ENCODE results near the gene NDC1.

Gene NDC1

DNA sequence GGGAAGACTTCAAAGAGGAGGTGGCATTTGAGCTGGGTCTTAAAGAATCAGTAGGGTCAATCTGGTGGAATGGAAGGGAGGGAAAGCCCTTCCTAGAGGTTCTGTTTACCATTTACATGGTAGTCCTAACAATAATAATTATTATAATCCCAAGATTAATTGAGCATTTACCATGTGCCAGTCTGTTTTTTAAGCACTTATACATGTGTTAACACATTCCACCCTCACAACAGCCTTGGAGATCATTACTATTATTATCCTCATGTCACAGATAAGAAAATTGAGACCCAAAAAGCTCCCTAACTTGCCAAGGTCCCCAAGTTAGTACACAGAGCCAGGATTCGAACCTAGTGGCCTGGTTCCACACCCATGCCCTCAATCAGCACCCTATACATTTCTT, 109.9 kb downstream of the NDC1 start:
- peaks cover 39% of the 10 kb centered on the region for H3K4me1 Mint-ChIP-seq
- no peak for DNase-seq

DNA sequence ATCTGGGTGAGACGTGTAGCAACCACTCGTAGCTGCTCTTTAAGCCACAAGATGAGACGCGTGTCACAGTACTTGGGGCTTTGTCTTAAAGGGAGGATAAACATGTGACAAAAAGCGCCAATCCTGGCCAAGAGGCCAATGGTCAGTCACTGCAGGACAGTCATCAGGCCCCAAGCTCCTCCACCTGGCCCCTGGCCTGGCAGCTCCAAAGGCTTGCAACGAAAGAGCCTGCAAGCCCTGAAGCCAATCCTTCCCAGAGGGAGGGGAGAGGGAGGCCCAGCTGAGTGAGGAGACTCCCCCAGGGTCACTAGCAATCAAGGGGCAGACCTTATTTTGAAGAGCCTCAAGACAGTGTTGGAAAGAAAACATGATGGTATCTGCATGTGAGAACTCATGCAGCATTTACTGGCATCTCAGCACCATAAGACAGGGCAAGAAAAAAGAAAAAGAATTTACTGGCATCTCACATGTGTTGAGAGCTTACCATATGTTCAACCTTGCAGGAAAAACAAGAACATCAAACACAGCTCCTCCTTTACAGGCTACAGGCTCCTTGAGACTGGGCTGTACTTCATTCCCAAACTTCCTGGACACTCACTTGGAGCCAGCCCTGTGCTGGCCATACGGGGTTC, 110.5 kb downstream of the NDC1 start:
- Mint-ChIP-seq H3K27ac (no peak overlapping the region), H3K36me3 (ENCODE audit: low read depth) (no peaks in the 10 kb centered on the region), H3K9me3 (no peaks in the 10 kb centered on the region), H3K4me1 (peaks cover 33% of the 10 kb centered on the region), H3K4me3 (no peak overlapping the region), H3K27me3 (ENCODE audit: low read depth, poor library complexity) (peaks cover 28% of the 10 kb centered on the region)
- no peak for DNase-seq
- TF ChIP-seq, protein P1, sequence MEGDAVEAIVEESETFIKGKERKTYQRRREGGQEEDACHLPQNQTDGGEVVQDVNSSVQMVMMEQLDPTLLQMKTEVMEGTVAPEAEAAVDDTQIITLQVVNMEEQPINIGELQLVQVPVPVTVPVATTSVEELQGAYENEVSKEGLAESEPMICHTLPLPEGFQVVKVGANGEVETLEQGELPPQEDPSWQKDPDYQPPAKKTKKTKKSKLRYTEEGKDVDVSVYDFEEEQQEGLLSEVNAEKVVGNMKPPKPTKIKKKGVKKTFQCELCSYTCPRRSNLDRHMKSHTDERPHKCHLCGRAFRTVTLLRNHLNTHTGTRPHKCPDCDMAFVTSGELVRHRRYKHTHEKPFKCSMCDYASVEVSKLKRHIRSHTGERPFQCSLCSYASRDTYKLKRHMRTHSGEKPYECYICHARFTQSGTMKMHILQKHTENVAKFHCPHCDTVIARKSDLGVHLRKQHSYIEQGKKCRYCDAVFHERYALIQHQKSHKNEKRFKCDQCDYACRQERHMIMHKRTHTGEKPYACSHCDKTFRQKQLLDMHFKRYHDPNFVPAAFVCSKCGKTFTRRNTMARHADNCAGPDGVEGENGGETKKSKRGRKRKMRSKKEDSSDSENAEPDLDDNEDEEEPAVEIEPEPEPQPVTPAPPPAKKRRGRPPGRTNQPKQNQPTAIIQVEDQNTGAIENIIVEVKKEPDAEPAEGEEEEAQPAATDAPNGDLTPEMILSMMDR (IDR thresholded peaks at IDR 0.05) = no peak

More for the DNA sequence above, 109.9 kb downstream of the NDC1 start:
- TF ChIP-seq, protein P1 (IDR thresholded peaks at IDR 0.05) = no peak
- Mint-ChIP-seq H3K27me3 (ENCODE audit: low read depth, poor library complexity) (peaks cover 28% of the 10 kb centered on the region), H3K36me3 (ENCODE audit: low read depth) (no peaks in the 10 kb centered on the region), H3K9me3 (no peaks in the 10 kb centered on the region), H3K27ac (no peak overlapping the region), H3K4me3 (no peak overlapping the region)

DNA sequence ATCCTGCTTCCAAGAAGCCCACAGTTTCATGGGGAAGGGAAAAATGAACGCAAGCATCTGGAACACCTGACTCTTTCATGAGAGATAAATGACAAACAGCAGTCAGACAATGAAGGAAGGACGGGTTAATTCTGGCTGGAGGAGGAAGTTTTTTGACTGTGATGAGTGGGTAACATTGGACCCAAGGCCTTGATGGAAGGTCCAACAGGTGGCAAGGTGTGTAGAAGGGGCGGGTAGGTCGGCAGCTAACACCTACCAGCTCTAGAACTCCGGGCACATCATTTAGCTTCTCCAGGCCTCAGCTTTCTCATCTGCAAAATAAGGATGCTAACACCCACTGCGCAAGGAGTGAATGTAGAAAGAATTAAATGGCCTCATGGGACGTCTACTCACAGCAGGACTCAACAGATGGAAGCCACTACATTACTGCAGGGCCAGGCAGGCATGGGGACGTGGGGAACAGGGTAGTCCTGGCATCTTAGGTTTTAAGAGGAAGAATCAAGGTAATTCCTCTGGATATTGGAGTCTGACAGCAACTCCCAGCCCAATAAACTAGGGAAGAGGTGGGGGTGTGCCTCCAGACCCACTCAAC, 112.0 kb downstream of the NDC1 start:
- H3K9me3 Mint-ChIP-seq = no peaks in the 10 kb centered on the region
- H3K4me1 Mint-ChIP-seq = peaks cover 21% of the 10 kb centered on the region
- no peak for DNase-seq
- H3K27ac Mint-ChIP-seq = no peak overlapping the region
- TF ChIP-seq, protein P1 (IDR thresholded peaks at IDR 0.05) = no peak
- peaks cover 28% of the 10 kb centered on the region for H3K27me3 Mint-ChIP-seq (ENCODE audit: low read depth, poor library complexity)
- no peak overlapping the region for H3K4me3 Mint-ChIP-seq
- H3K36me3 Mint-ChIP-seq (ENCODE audit: low read depth) = no peaks in the 10 kb centered on the region

DNA sequence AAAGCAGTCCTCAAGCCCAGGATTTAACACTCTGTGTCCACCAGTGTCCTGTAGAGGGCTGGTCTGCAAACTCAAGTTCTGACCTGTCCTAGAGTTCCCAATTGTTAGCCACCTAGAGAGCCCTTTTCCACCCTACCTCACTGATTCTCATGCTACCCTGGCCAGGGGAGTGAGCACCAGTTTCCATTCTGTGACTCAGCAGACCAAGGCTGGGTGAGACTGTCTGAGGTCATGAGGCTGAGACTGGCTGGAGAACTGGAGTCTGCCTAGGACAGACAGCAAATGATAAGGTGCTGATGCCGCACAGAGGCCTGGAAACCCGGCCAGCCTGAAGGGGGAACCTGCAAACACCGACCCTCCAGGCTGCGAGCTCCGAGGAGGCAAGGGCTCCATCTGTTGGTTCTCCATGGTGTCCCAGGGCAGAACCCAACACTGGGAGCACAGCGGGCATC, 112.8 kb downstream of the NDC1 start:
- H3K4me1 Mint-ChIP-seq = peaks cover 15% of the 10 kb centered on the region
- H3K4me3 Mint-ChIP-seq = no peak overlapping the region
- H3K36me3 Mint-ChIP-seq (ENCODE audit: low read depth) = no peaks in the 10 kb centered on the region
- DNase-seq = peak; percentile 44
- no peaks in the 10 kb centered on the region for H3K9me3 Mint-ChIP-seq
- no peak overlapping the region for H3K27ac Mint-ChIP-seq
- TF ChIP-seq, protein P1 (IDR thresholded peaks at IDR 0.05) = peak; percentile 38
- H3K27me3 Mint-ChIP-seq (ENCODE audit: low read depth, poor library complexity) = peaks cover 23% of the 10 kb centered on the region

DNA sequence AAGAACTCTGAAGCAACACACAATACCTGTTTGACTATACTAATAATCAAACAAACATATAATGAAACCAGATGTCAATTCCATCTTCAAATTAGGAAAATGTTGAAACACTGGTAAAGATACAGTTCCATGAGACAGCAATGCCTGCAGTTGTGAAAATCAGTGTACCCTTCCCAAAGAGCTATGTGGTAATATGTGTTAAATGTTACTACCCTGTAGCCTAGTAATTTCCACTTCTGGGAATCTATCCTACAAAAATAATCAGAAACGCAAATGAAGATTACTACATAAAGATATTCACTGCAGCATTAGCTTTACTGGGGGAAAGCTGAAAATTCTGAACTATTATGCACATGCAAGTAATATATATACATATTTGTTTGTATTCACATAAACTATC, 116.1 kb downstream of the NDC1 start:
- no peak overlapping the region for H3K4me3 Mint-ChIP-seq
- TF ChIP-seq, protein P1 (IDR thresholded peaks at IDR 0.05) = no peak
- H3K27ac Mint-ChIP-seq = no peak overlapping the region
- no peaks in the 10 kb centered on the region for H3K9me3 Mint-ChIP-seq
- H3K36me3 Mint-ChIP-seq (ENCODE audit: low read depth) = no peaks in the 10 kb centered on the region
- no peak for DNase-seq
- H3K4me1 Mint-ChIP-seq = no peaks in the 10 kb centered on the region
- H3K27me3 Mint-ChIP-seq (ENCODE audit: low read depth, poor library complexity) = peaks cover 26% of the 10 kb centered on the region

DNA sequence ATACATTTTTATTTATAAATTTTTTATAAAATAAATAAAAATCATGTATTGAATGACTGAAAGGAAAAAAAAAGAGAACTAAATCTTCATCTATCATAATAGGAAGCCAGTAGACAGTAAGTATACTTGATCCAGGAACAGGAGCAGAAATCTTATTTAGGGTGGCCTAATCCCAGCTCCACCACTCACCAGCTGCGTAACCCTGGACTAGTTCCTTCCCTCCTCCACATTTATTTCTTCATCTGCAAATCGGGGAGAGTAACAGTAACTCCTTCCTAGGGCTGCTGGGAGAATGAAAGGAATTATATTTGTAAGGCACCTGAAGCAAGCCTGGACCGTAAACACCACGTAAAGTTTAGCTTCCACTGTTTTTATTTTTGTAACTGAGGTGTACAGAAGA, 117.0 kb downstream of the NDC1 start:
- Mint-ChIP-seq H3K27me3 (ENCODE audit: low read depth, poor library complexity) (peaks cover 25% of the 10 kb centered on the region), H3K4me3 (no peak overlapping the region), H3K9me3 (no peaks in the 10 kb centered on the region), H3K27ac (no peak overlapping the region), H3K36me3 (ENCODE audit: low read depth) (no peaks in the 10 kb centered on the region), H3K4me1 (no peaks in the 10 kb centered on the region)
- TF ChIP-seq, protein P1 (IDR thresholded peaks at IDR 0.05) = no peak
- DNase-seq = no peak
